ENCODE results near the gene PCSK5. TPM values are rescaled to one million over a fixed set of nuclear protein-coding genes. Genes with fewer than 3 reads are reported as not detected.

The PCSK5 gene
- total RNA-seq, 2 experiments from 2014 or later: 3.0 to 3.1 TPM

DNA sequence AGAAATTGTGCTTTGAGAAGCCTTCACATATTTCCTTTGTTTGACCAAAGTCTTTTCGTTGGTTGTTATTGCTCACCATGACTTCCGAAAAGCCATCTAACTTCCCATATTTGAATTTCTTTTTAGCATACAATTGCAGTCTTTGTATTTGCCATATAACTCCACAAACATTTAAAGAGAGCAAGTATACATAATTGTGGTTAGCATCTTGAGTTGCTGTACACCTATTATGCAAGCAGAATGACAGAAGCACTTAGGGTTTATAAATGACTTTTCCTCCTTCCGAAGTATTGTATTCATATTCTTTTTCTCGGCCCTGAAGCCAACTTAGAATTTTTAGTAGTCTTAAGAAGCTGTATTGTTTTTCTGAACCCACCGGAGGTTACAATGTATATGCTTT, 253.4 kb downstream of the PCSK5 start:
- Mint-ChIP-seq H3K4me3 (no peak overlapping the region), H3K27ac (no peak overlapping the region), H3K9me3 (ENCODE audit: low read depth) (no peaks in the 10 kb centered on the region), H3K27me3 (no peaks in the 10 kb centered on the region), H3K36me3 (ENCODE audit: low read depth) (no peaks in the 10 kb centered on the region), H3K4me1 (peaks cover 2% of the 10 kb centered on the region)
- ATAC-seq: no peak
- POLR2A ChIA-PET: no interaction called here
- intact Hi-C loops (cut with DNase I, micrococcal nuclease): no loop called here
- CTCF ChIA-PET: no interaction called here
- DNase-seq: no peak

DNA sequence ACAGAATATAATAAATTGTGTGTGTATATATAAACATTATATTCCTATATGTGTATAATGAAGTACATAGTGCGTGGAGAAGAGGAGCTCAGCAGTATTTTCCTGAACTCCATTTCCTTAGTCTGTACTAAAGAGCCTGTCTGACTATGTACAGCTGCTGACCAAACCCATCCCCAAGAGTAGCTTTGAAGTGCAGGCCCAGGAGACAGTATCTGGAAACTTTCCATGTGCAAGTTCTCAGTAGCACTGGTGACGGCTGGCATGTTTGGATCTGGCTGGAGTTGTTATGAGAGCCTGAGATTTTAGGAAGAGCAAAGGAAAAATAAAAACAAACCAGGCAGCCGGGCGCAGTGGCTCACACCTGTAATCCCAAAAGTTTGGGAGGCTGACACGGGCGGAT, 259.5 kb downstream of the PCSK5 start:
- intact Hi-C loops (cut with DNase I, micrococcal nuclease): no loop called here
- no peak for ATAC-seq
- Mint-ChIP-seq H3K9me3 (ENCODE audit: low read depth) (no peaks in the 10 kb centered on the region), H3K4me3 (no peak overlapping the region), H3K27me3 (no peaks in the 10 kb centered on the region), H3K4me1 (no peaks in the 10 kb centered on the region), H3K36me3 (ENCODE audit: low read depth) (no peaks in the 10 kb centered on the region), H3K27ac (no peak overlapping the region)
- no peak for DNase-seq
- CTCF ChIA-PET: interaction anchor here (0.7 kb wide), 1 partner anchor 29 kb away, joined by 3 read pairs; no protein-coding TSS in a partner anchor
- POLR2A ChIA-PET: no interaction called here

DNA sequence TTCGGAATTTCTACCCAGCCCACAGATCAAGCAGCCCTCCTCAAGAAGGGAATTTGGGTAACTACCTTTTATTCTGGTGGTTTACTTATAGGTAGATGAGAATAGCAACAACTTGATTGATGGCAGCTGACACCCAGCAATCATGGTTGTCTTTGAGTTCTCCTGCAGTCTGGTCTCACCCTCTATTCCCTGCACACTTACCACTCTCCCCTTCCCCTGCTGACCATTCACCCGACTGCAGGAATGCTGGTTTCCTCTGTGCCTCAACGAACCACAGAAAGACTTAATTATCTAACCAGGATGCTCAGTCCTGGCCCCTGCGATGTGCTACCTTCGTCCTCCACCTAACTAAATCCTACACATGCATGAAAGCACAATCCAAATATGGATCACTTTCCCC, 260.8 kb downstream of the PCSK5 start:
- no peak overlapping the region for H3K4me3 Mint-ChIP-seq
- DNase-seq (no peak), ATAC-seq (no peak)
- H3K27me3 Mint-ChIP-seq: no peaks in the 10 kb centered on the region
- H3K27ac Mint-ChIP-seq: no peak overlapping the region
- no peaks in the 10 kb centered on the region for H3K4me1 Mint-ChIP-seq
- ChIA-PET POLR2A (no interaction called here), CTCF (interaction anchor here (0.7 kb wide), 1 partner anchor 329 kb away, joined by 3 read pairs; no protein-coding TSS in a partner anchor)
- H3K9me3 Mint-ChIP-seq (ENCODE audit: low read depth): no peaks in the 10 kb centered on the region
- intact Hi-C loops (cut with DNase I, micrococcal nuclease): no loop called here
- no peaks in the 10 kb centered on the region for H3K36me3 Mint-ChIP-seq (ENCODE audit: low read depth)

DNA sequence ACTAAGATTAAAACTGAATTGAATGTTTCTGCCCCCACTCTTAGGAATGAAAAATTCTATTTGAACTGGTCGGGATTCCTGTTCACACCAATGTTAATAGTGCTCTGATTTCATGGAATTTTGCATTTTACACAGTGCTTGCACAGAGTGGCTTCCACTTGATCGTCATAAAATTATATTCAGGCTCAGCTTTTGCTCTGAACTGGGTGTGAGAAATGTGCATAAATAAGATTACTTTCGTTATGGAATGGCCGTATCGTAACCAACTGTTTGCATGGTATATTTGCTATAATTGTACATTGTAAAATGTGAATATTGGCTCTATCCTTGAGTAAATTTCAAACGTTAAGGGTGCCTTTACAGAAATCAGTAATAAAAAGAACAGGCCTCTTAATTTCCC, 262.9 kb downstream of the PCSK5 start:
- no peak for DNase-seq
- H3K36me3 Mint-ChIP-seq (ENCODE audit: low read depth): no peaks in the 10 kb centered on the region
- no peaks in the 10 kb centered on the region for H3K4me1 Mint-ChIP-seq
- no peak for ATAC-seq
- POLR2A ChIA-PET: no interaction called here
- H3K27ac Mint-ChIP-seq: no peak overlapping the region
- no peak overlapping the region for H3K4me3 Mint-ChIP-seq
- no peaks in the 10 kb centered on the region for H3K27me3 Mint-ChIP-seq
- no peaks in the 10 kb centered on the region for H3K9me3 Mint-ChIP-seq (ENCODE audit: low read depth)
- intact Hi-C loops (cut with DNase I, micrococcal nuclease): no loop called here
- CTCF ChIA-PET: no interaction called here

DNA sequence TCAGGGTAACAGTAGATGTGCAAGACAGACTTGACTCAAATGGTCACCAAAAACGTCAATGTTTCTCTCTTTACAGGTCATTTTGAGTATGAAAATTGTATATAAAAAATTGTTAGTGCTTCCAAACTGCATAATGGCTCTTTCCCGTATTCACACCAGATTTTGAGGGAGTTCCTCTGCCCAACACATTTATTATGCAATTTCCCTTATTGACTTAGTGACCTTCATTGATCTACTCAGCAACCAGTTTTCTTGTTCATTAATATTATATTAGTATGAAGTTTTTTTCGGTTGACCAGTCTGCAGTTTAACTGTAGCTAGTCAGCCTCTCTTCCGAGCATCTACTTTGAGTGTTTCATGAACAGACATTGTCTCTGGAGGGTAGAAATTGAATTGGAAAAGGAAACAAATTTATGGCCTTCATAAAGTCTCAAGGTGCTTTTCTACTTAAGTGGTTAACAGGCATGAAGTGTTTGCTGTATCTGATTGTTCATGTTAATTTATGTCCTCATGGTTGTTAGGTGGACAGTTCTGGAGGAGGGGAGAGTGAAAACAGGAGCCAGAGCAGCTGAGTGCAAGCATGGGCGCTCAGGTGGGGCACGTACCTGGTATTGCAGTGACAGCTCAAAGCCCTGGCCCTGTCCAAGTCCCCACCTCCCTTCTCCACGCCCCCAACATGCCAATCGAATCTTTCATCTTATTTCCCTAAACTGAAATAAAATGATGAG, 263.6 kb downstream of the PCSK5 start:
- POLR2A ChIA-PET: no interaction called here

DNA sequence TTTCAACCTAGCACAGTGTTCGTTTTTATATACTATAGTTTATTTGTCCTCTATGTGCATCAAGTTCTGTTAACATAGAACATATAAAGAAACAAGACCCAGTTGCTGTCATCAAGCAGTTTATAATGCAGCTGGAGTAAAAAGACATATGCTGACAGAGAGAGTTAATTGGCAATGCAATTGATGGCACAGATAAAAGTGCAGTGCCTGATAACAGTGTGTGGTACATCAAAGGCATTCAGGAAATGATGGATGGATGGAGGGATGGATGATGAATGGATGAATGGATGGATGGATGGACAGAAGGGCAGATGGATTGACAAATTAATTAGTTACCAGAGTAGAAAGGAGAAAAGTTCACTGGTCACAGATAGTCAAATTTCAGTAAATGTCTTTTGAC, 264.9 kb downstream of the PCSK5 start:
- CTCF ChIA-PET: no interaction called here
- Mint-ChIP-seq H3K27ac (no peak overlapping the region), H3K9me3 (ENCODE audit: low read depth) (no peaks in the 10 kb centered on the region), H3K27me3 (no peaks in the 10 kb centered on the region), H3K4me3 (no peak overlapping the region), H3K36me3 (ENCODE audit: low read depth) (peaks cover 7% of the 10 kb centered on the region), H3K4me1 (no peaks in the 10 kb centered on the region)
- POLR2A ChIA-PET: no interaction called here
- DNase-seq (no peak), ATAC-seq (no peak)
- intact Hi-C loops (cut with DNase I, micrococcal nuclease): no loop called here

More for the DNA sequence above, 263.6 kb downstream of the PCSK5 start:
- H3K27ac Mint-ChIP-seq: no peak overlapping the region
- H3K9me3 Mint-ChIP-seq (ENCODE audit: low read depth): no peaks in the 10 kb centered on the region
- H3K27me3 Mint-ChIP-seq: no peaks in the 10 kb centered on the region
- ATAC-seq (no peak), DNase-seq (no peak)
- CTCF ChIA-PET: interaction anchor here (0.6 kb wide), 1 partner anchor 80 kb away, joined by 3 read pairs; no protein-coding TSS in a partner anchor
- H3K4me1 Mint-ChIP-seq: no peaks in the 10 kb centered on the region
- H3K36me3 Mint-ChIP-seq (ENCODE audit: low read depth): peaks cover under 1% of the 10 kb centered on the region
- intact Hi-C loops (cut with DNase I, micrococcal nuclease): no loop called here
- no peak overlapping the region for H3K4me3 Mint-ChIP-seq

DNA sequence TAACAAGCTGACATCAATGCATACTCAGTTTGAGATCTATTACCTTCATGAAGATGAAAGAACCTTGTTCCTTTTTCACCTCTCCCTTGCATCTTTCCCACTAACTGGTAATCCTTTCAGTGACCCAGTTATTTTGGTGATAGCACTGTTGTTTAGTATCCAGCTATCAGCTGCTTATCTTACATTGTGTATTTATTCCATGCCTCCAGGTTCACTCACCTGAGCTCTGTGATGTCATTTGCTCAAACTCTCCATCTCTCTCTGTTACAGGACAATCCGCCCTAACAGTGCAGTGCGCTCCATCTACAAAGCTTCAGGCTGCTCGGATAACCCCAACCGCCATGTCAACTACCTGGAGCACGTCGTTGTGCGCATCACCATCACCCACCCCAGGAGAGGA, 268.2 kb downstream of the PCSK5 start:
- intact Hi-C loops (cut with DNase I, micrococcal nuclease): no loop called here
- H3K4me1 Mint-ChIP-seq: no peaks in the 10 kb centered on the region
- DNase-seq (no peak), ATAC-seq (no peak)
- no peaks in the 10 kb centered on the region for H3K27me3 Mint-ChIP-seq
- ChIA-PET POLR2A (no interaction called here), CTCF (interaction anchor here (0.6 to 0.7 kb wide), 2 partner anchors 367 to 893 kb away, joined by 3 to 4 read pairs; no protein-coding TSS in a partner anchor)
- no peak overlapping the region for H3K27ac Mint-ChIP-seq
- H3K36me3 Mint-ChIP-seq (ENCODE audit: low read depth): peaks cover 22% of the 10 kb centered on the region
- H3K4me3 Mint-ChIP-seq: no peak overlapping the region
- no peaks in the 10 kb centered on the region for H3K9me3 Mint-ChIP-seq (ENCODE audit: low read depth)

DNA sequence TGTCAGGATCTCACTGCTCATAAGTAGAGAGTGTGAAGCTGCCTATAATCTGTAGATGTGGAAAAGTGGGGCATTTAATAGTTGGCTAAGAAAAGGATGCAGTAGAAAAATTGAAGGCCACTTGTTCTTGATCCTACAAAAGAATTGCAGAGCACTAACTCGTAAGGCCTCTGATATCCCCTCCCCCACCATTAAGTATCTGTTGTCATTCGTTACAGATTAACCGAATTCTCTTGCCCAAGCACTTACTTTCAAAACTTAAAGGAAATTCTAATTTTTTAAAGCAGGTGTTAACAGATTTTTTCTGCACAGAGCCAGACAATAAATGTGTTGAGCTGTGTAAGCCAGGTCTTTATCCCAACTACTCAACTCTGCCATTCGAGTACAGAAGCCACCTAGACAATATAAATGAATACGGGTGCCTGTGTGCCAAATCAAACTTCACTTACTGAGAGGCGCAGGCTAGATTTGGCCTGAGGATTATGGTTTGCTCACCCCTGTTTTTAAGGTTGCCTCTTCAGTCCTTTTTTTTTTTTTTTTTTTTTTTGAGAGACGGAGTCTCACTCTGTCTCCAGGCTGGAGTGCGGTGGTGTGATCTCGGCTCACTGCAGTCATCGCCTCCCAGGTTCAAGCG, 268.9 kb downstream of the PCSK5 start:
- no peaks in the 10 kb centered on the region for H3K9me3 Mint-ChIP-seq (ENCODE audit: low read depth)
- POLR2A ChIA-PET: no interaction called here
- CTCF ChIA-PET: interaction anchor here (0.7 kb wide), 1 partner anchor 367 kb away, joined by 4 read pairs; no protein-coding TSS in a partner anchor
- no peaks in the 10 kb centered on the region for H3K4me1 Mint-ChIP-seq
- intact Hi-C loops (cut with DNase I, micrococcal nuclease): no loop called here
- no peak for DNase-seq
- no peak overlapping the region for H3K4me3 Mint-ChIP-seq
- H3K27ac Mint-ChIP-seq: no peak overlapping the region
- ATAC-seq: no peak
- H3K27me3 Mint-ChIP-seq: no peaks in the 10 kb centered on the region
- H3K36me3 Mint-ChIP-seq (ENCODE audit: low read depth): peaks cover 22% of the 10 kb centered on the region

DNA sequence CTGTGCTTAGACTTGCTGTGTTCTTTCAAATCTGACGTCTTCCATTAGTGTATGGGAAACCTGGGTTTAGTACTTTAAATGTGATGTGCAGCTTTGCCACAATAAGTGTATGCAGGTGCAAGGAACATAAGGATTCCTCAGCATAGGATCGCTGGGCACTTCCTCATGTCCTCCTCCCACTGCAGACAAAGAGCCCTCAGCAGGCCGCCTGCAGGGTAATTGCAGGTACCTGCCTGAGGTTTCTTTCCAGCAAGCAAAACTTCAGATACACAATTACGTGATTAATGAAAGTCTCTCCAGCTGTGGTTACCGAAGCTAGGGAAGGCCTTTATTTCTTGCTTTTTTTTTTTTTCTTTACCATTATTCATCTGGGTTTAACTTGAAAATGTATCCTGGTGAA, 270.6 kb downstream of the PCSK5 start:
- DNase-seq (no peak), ATAC-seq (no peak)
- Mint-ChIP-seq H3K4me1 (no peaks in the 10 kb centered on the region), H3K4me3 (no peak overlapping the region), H3K36me3 (ENCODE audit: low read depth) (peaks cover 22% of the 10 kb centered on the region), H3K27ac (no peak overlapping the region), H3K9me3 (ENCODE audit: low read depth) (no peaks in the 10 kb centered on the region), H3K27me3 (no peaks in the 10 kb centered on the region)
- ChIA-PET POLR2A (no interaction called here), CTCF (no interaction called here)
- intact Hi-C loops (cut with DNase I, micrococcal nuclease): no loop called here

DNA sequence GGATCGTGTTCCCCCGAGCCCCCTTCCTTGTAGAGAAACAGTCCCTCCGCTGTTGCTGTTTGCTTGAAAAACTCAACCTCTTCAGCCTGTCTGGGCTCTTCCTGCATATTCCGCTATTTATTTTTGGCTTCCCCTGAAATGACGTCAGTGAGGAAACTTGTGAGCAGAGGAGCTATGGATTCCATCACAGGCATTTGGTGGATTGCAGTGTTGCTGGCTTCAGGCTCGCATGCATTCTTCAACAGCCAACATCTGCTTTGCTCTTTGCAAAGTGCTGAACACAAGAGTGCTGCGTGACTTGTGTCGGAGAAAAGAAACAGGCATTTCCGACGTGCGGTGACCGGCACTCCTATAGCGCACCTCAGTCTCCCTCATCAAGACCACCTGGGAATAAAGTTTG, 271.1 kb downstream of the PCSK5 start:
- Mint-ChIP-seq H3K9me3 (ENCODE audit: low read depth) (no peaks in the 10 kb centered on the region), H3K27ac (no peak overlapping the region), H3K36me3 (ENCODE audit: low read depth) (peaks cover 25% of the 10 kb centered on the region), H3K4me1 (no peaks in the 10 kb centered on the region), H3K27me3 (no peaks in the 10 kb centered on the region), H3K4me3 (no peak overlapping the region)
- DNase-seq: no peak
- CTCF ChIA-PET: no interaction called here
- intact Hi-C loops (cut with DNase I, micrococcal nuclease): no loop called here
- POLR2A ChIA-PET: no interaction called here
- ATAC-seq: no peak

DNA sequence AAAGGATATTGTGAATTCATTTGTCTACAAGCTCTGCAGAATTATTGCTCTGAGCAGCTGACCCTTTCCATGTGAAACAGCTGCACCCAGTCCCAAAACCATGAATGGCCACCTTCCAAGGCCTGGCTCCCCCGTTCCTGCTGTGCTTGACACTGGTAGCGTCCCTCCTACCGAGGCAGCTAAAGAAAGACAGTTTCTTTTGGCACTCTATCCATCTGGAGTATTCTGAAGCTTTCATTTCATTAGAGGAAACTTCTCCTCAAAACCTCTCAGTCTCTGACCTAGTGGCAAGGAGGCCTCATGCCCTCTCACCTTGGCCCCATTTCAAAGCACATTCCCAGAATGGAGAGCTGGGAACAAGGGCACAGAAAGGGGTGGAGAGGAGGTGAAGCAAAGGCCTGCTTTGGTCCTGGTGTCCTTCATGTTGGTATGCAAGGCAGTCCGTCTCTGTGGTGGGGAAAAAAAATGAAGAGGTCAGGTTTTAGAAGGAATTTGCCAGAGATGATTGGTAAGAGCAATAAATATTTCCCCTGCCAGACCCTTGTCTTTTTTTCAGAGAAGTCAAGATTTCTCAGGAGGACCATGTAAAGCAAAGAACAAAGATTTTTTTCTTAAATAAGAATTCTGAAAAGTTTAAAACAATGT, 271.7 kb downstream of the PCSK5 start:
- H3K4me3 Mint-ChIP-seq: no peak overlapping the region
- DNase-seq: no peak
- ChIA-PET CTCF (no interaction called here), POLR2A (no interaction called here)
- ATAC-seq: no peak
- intact Hi-C loops (cut with DNase I, micrococcal nuclease): loop anchor here in 1 of 2 experiments (2.0 kb wide), 1 partner anchor 15 kb away; no protein-coding TSS in a partner anchor
- H3K4me1 Mint-ChIP-seq: no peaks in the 10 kb centered on the region
- H3K36me3 Mint-ChIP-seq (ENCODE audit: low read depth): peaks cover 25% of the 10 kb centered on the region
- no peak overlapping the region for H3K27ac Mint-ChIP-seq
- H3K27me3 Mint-ChIP-seq: no peaks in the 10 kb centered on the region
- no peaks in the 10 kb centered on the region for H3K9me3 Mint-ChIP-seq (ENCODE audit: low read depth)

Data from activated CD4-positive, alpha-beta T cell treated with anti-CD3 and anti-CD28 coated beads for 36 hours (primary cell).